OCI-LY1 (cell line): Measurements from ENCODE around the gene KRCC1.

Experiments
- CTCF ChIP-seq: fragments of 200-600 bp; sonication (generic), shearing (Covaris generic); IDR thresholded peaks from 2 replicates; pipeline ENCODE4 v1.5.1; 2017; ENCODE audit warnings: mild to moderate bottlenecking, antibody characterized with exemption, low read length, moderate library complexity, mixed read lengths
- EZH2 ChIP-seq: fragments of 200-600 bp; sonication (generic), shearing (Covaris generic); IDR thresholded peaks from 2 replicates; pipeline ENCODE4 v1.8.0; 2017; ENCODE audit warnings: borderline replicate concordance, mixed run types, mild to moderate bottlenecking, antibody characterized with exemption, low read length, moderate library complexity, mixed read lengths

- TF ChIP-seq CTCF (no peak), EZH2 (no peak)
These were observed 36.7 kb downstream of the KRCC1 start for GRCh38 chr2:88018909-88019308.
